ENCODE data around the gene SNX5.

SNX5 gene

GRCh38 chr20:17931513-17931912 is 37.1 kb downstream of the SNX5 start:
- no peak overlapping the region for H3K4me3 ChIP-seq (ENCODE audit: low read depth, low read length)
- no peak for TF ChIP-seq CTCF (IDR thresholded peaks at IDR 0.05; ENCODE audit: low read depth, low read length, missing control alignments)
- DNase-seq (ENCODE audit: low read depth) = no peak

DNA sequence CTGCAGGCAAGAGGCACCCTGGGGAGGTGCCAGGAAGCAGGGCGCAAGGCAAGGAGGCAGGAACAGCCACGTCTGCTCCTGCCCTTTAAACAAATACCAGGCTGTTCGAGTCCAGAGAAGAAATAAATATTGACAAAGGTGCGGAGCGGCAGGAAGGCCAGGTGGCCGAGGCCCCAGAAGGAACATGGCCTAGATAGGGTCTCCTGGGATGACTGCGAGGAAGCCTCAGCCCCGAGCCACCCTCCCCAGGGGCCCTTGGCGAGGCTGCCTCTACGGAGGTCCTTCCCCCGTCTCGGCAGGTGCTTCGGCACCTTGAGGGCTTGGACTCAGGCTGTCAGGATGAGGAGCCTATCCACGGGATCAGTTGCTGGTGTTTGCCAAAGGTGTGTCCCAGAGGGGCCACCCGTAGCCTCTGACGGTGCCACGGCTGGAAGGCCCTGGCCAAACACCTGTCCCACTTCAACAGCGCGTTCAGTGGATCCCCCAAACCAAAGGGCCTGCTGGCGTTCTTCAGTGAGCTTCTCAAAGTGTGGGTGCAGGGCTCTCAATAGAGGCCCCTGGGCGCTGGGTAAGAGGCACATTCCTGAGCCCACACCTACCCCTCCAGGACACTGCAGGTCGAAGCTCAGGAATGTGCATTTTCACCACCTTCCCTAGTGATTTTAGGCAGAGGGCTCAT is 39.8 kb downstream of the SNX5 start:
- no peak for TF ChIP-seq CTCF (IDR thresholded peaks at IDR 0.05; ENCODE audit: low read depth, low read length, missing control alignments)
- no peak for DNase-seq (ENCODE audit: low read depth)

GRCh38 chr20:17928211-17928611 is 40.4 kb downstream of the SNX5 start:
- TF ChIP-seq CTCF (IDR thresholded peaks at IDR 0.05; ENCODE audit: low read depth, low read length, missing control alignments) = no peak
- H3K4me3 ChIP-seq (ENCODE audit: low read depth, low read length) = no peak overlapping the region
- no peak for DNase-seq (ENCODE audit: low read depth)

More for the DNA sequence above, 39.8 kb downstream of the SNX5 start:
- H3K4me3 ChIP-seq (ENCODE audit: low read depth, low read length) = no peak overlapping the region

DNA sequence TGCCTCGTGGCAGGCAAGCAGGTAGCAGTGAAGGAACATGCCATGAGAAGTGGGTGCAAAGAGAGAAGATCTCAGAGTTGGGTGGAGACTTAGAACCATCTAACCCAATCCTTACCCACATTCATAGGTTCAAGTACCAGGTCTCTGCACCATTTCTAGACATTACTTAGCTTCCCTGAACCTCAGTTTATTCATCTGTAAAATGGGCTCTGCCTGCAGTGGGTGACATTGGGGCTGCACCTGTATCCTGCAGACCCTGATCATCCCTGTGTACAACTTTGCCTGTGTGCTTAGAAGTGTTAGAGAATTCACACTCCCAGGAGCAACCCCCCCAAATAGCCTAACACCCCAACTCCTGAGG is 42.7 kb downstream of the SNX5 start:
- no peak for DNase-seq (ENCODE audit: low read depth)
- no peak overlapping the region for H3K4me3 ChIP-seq (ENCODE audit: low read depth, low read length)
- TF ChIP-seq CTCF (IDR thresholded peaks at IDR 0.05; ENCODE audit: low read depth, low read length, missing control alignments) = no peak

GRCh38 chr20:17925141-17925939 is 43.3 kb downstream of the SNX5 start:
- no peak for DNase-seq (ENCODE audit: low read depth)
- no peak overlapping the region for H3K4me3 ChIP-seq (ENCODE audit: low read depth, low read length)
- TF ChIP-seq CTCF (IDR thresholded peaks at IDR 0.05; ENCODE audit: low read depth, low read length, missing control alignments) = no peak

DNA sequence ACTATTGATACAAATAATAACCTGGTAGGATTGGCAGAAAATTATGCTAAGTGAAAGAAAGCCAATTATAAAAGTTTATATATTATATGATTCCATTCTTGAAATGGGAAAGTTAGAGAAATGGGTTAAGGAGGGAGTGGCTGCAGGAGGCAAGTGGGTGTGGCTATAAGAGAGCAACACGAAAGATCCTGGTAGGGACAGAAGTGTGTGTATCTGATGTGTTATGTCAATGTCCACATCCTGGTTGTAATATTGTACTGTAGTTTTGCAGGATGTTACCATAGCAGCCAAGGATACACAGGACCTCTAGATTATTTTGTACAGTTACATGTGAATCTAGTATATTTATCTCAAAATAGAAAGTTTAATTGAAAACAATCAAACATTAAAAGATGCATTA is 46.8 kb downstream of the SNX5 start:
- H3K4me3 ChIP-seq (ENCODE audit: low read depth, low read length) = no peak overlapping the region

More for the DNA sequence above, 46.8 kb downstream of the SNX5 start:
- DNase-seq (ENCODE audit: low read depth) = no peak
- no peak for TF ChIP-seq CTCF (IDR thresholded peaks at IDR 0.05; ENCODE audit: low read depth, low read length, missing control alignments)

Measured in GM12864 (cell line).